GM12878 (cell line): Measurements from ENCODE around the gene CREBBP. TPM values are rescaled to one million over a fixed set of nuclear protein-coding genes. Genes with fewer than 3 reads are reported as not detected.

Experiments
- ATAC-seq: fragments of 200-7000 bp; cut with Tn5 transposase; 3 replicates; pipeline ENCODE4 v1.9.1; 2020; ENCODE audit warnings: mild to moderate bottlenecking, moderate library complexity
- BruUV-seq: library from RNA; stranded (reverse); fragments of 400-500 nt; replicated peaks from 2 replicates; lab custom pipeline; 2021; lab: Mats Ljungman, UMichigan
- CTCF ChIA-PET: fragments of 300-600 bp; sonication (Branson Sonifier 250); formaldehyde crosslinking; extraction: SDS; loops from one replicate; lab custom pipeline; 2021; ENCODE audit warnings: inconsistent platforms; lab: Yijun Ruan, JAX
- POLR2A ChIA-PET: fragments of 350-600 bp; formaldehyde crosslinking; extraction: SDS; loops from one replicate; lab custom pipeline; 2021; ENCODE audit warnings: inconsistent platforms; lab: Charles Lee
- RAD21 ChIA-PET: fragments of 300-600 bp; sonication (Branson Sonifier 250); formaldehyde crosslinking; loops from one replicate; lab custom pipeline; 2023; ENCODE audit warnings: antibody characterized with exemption; ENCODE audit not compliant: unreplicated experiment; lab: Charles Lee
- SMC1A ChIA-PET: fragments of 300-600 bp; sonication (Branson Sonifier 250); formaldehyde crosslinking; loops from one replicate; lab custom pipeline; 2023; ENCODE audit not compliant: unreplicated experiment, uncharacterized antibody; lab: Charles Lee
- DNase-seq: peaks from one replicate; pipeline ENCODE4 v3.0.0-alpha.2; 2011; ENCODE audit warnings: low read depth, low spot score
- FAIRE-seq: peaks from 3 replicates; lab custom pipeline; 2011; peaks lifted over from hg19 to GRCh38; lab: Jason Lieb, UNC
- H2AFZ ChIP-seq: 2 replicates; pipeline ENCODE4 v1.6.0; 2011; ENCODE audit warnings: low read depth, low read length, control low read depth; ENCODE audit not compliant: control insufficient read depth
- H3K27ac ChIP-seq: 2 replicates; pipeline ENCODE4 v1.5.1; 2011; ENCODE audit warnings: control low read depth; ENCODE audit not compliant: control insufficient read depth, insufficient read depth
- H3K27me3 ChIP-seq, 2 experiments: replicated peaks in 1 of 2; 2 replicates each; pipeline versions ENCODE4 v1.6.0 to v1.6.1; 2011; ENCODE audit warnings: low read length in 1 of 2; ENCODE audit not compliant: control insufficient read depth in 2 of 2, insufficient read depth in 2 of 2
- H3K36me3 ChIP-seq, 2 experiments: 2 replicates each; pipeline ENCODE4 v1.5.1; 2011; ENCODE audit warnings: low read length in 1 of 2; ENCODE audit not compliant: control insufficient read depth in 2 of 2, insufficient read depth in 2 of 2
- H3K4me1 ChIP-seq: 2 replicates; pipeline ENCODE4 v1.6.1; 2011; ENCODE audit warnings: mild to moderate bottlenecking, low read length, moderate library complexity, mixed read lengths; ENCODE audit not compliant: control insufficient read depth, insufficient read depth
- H3K4me2 ChIP-seq: 2 replicates; pipeline ENCODE4 v1.6.0; 2011; ENCODE audit warnings: control low read depth; ENCODE audit not compliant: control insufficient read depth, insufficient read depth
- H3K4me3 ChIP-seq: fragments of 200-600 bp; sonication (generic); 2 replicates; pipeline ENCODE4 v1.5.1; 2016
- H3K79me2 ChIP-seq: 2 replicates; pipeline ENCODE4 v1.6.0; 2011; ENCODE audit warnings: low read length; ENCODE audit not compliant: control insufficient read depth, insufficient read depth
- H3K9ac ChIP-seq: 2 replicates; pipeline ENCODE4 v1.8.0; 2011; ENCODE audit warnings: low read length, control low read depth, mixed read lengths; ENCODE audit not compliant: control insufficient read depth, insufficient read depth
- H3K9me3 ChIP-seq: replicated peaks from 3 replicates; pipeline ENCODE4 v1.5.1; 2011; ENCODE audit warnings: mild to moderate bottlenecking, low read length; ENCODE audit not compliant: control insufficient read depth, insufficient read depth
- H4K20me1 ChIP-seq: 2 replicates; pipeline ENCODE4 v1.6.0; 2011; ENCODE audit not compliant: control insufficient read depth, insufficient read depth
- ATF2 ChIP-seq: IDR thresholded peaks from 2 replicates; pipeline ENCODE4 v1.6.1; 2012; ENCODE audit warnings: low read length, inconsistent platforms
- BRCA1 ChIP-seq: IDR thresholded peaks from 2 replicates; pipeline ENCODE4 v1.6.1; 2011; ENCODE audit warnings: low read depth, low read length, improper control_type of control experiment
- CHD1 ChIP-seq: IDR thresholded peaks from 2 replicates; pipeline ENCODE4 v1.6.1; 2012; ENCODE audit warnings: low read depth, low read length, improper control_type of control experiment
- CREB1 ChIP-seq: IDR thresholded peaks from 2 replicates; pipeline ENCODE4 v1.6.1; 2012; ENCODE audit warnings: low read depth, mild to moderate bottlenecking, inconsistent platforms
- EGR1 ChIP-seq, 2 experiments: IDR thresholded peaks; 1 replicate in 1 of 2; 2 replicates in 1 of 2; pipeline ENCODE4 v1.6.1; 2011 to 2012; ENCODE audit warnings: low read depth in 2 of 2, low read length in 2 of 2, borderline replicate concordance in 1 of 2, mild to moderate bottlenecking in 1 of 2, moderate library complexity in 1 of 2
- IRF3 ChIP-seq: fragments of 450-650 bp; IDR thresholded peaks from 2 replicates; pipeline ENCODE4 v1.6.1; 2014; ENCODE audit warnings: mild to moderate bottlenecking
- KLF5 ChIP-seq: fragments of 450-650 bp; IDR thresholded peaks from 2 replicates; pipeline ENCODE4 v1.6.1; 2014; ENCODE audit warnings: mild to moderate bottlenecking; ENCODE audit not compliant: partially characterized antibody
- MXI1 ChIP-seq: fragments of 150-350 bp; IDR thresholded peaks from 2 replicates; pipeline ENCODE4 v1.6.1; 2011; ENCODE audit warnings: low read depth, mild to moderate bottlenecking, inconsistent platforms, low read length, improper control_type of control experiment
- MYB ChIP-seq: fragments of 150-350 bp; IDR thresholded peaks from 2 replicates; pipeline ENCODE4 v1.6.1; 2014; ENCODE audit warnings: mild to moderate bottlenecking, low read depth, low read length, borderline replicate concordance
- NR2C2 ChIP-seq: IDR thresholded peaks from 2 replicates; pipeline ENCODE4 v1.6.1; 2011; ENCODE audit warnings: borderline replicate concordance, low read depth; ENCODE audit not compliant: control insufficient read depth, insufficient read length
- RAD21 ChIP-seq: IDR thresholded peaks from 2 replicates; pipeline ENCODE4 v1.6.1; 2011; ENCODE audit warnings: mild to moderate bottlenecking, low read depth, low read length, moderate library complexity; ENCODE audit not compliant: insufficient read depth
- TAF1 ChIP-seq: IDR thresholded peaks from 2 replicates; pipeline ENCODE4 v1.6.1; 2011; ENCODE audit warnings: mild to moderate bottlenecking, low read depth, low read length, borderline replicate concordance
- TCF12 ChIP-seq: IDR thresholded peaks from 2 replicates; pipeline ENCODE4 v1.6.1; 2011; ENCODE audit warnings: low read depth, mild to moderate bottlenecking, low read length
- YY1 ChIP-seq: IDR thresholded peaks from 2 replicates; pipeline ENCODE4 v1.6.1; 2011; ENCODE audit warnings: low read depth, mild to moderate bottlenecking, low read length
- ZBTB40 ChIP-seq: fragments of 450-650 bp; IDR thresholded peaks from 2 replicates; pipeline ENCODE4 v1.6.1; 2016; ENCODE audit warnings: mild to moderate bottlenecking, moderate library complexity, borderline replicate concordance
- WGBS: methylation state at CpG from one replicate; pipeline ENCODE4 v1.1.6; 2016; ENCODE audit warnings: low lambda C conversion rate; ENCODE audit not compliant: insufficient replicate concordance, insufficient coverage; ENCODE audit errors: missing lambda C conversion rate; 5-methylcytosine and 5-hydroxymethylcytosine counted together
- in situ Hi-C: fragments of 300-500 bp; cut with MboI; formaldehyde crosslinking; loops from 9 replicates; pipeline ENCODE4 v1.14.3; 2018; ENCODE audit warnings: mixed read lengths
- intact Hi-C: fragments of 100-400 bp; cut with micrococcal nuclease; formaldehyde crosslinking; loops from one replicate; pipeline ENCODE4 v1.14.2; 2022; ENCODE audit not compliant: unreplicated experiment
- polyA plus RNA-seq, 11 experiments: library from polyadenylated mRNA; depleted of rRNA in 4 of 11; unstranded in 6 of 11; stranded (reverse) in 5 of 11; fragments of >200 nt; fragmentation: Nextera tagmentation in 4 of 11; fragmentation: Illumina TruSeq in 1 of 11; extraction: Ambion mirVana in 4 of 11; extraction: Trizol in 1 of 11; gene quantifications; 1 replicate in 1 of 11; 2 replicates in 10 of 11; pipeline versions ENCODE4 v1.2.1 to v1.2.3, GENCODE V29; 2011 to 2016; ENCODE audit warnings: inconsistent platforms in 2 of 11, missing spikeins in 2 of 11, low read depth in 1 of 11
- total RNA-seq, 4 experiments: library from RNA; depleted of rRNA in 3 of 4; stranded (reverse); fragments of >200 nt in 3 of 4; fragmentation: Illumina TruSeq in 1 of 4; extraction: Trizol in 1 of 4; gene quantifications; 2 replicates each; pipeline versions ENCODE4 v1.2.1 to v1.2.3, GENCODE V29; 2013 to 2021

CREBBP gene
- total and polyA plus RNA-seq, 10 of the 15 experiments (the other 5 are each of a cell fraction or from before 2014, with no cell fraction given), result 3.4 to 32.7 (median 7.9) TPM

- TF ChIP-seq EGR1 (IDR thresholded peaks at IDR 0.05; ENCODE audit: borderline replicate concordance in 1 of 2, low read depth in 2 of 2, low read length in 2 of 2) (no peak), TCF12 (no peak)
- TF ChIP-seq, all 136 proteins: peak for 0
These were observed 25.9 kb upstream of the CREBBP start (continued) for GRCh38 chr16:3906363-3906762.

GRCh38 chr16:3904875-3905274, 24.4 kb upstream of the CREBBP start:
- ChIA-PET RAD21 (no interaction called here), POLR2A (interaction anchor here (0.6 to 0.7 kb wide), 2 partner anchors 180 to 352 kb away, joined by 3 read pairs; no protein-coding TSS in a partner anchor), CTCF (no interaction called here), SMC1A (no interaction called here)
- Histone ChIP-seq H3K79me2 (no peaks in the 10 kb centered on the region), H3K4me1 (no peaks in the 10 kb centered on the region), H3K4me2 (no peak overlapping the region), H3K27ac (no peak overlapping the region), H3K9me3 (no peaks in the 10 kb centered on the region), H4K20me1 (no peaks in the 10 kb centered on the region), H3K36me3 (no peaks in the 10 kb centered on the region), H3K9ac (no peak overlapping the region), H3K27me3 (no peaks in the 10 kb centered on the region; a peak in 1 of 4 replicates), H3K4me3 (no peak overlapping the region), H2AFZ (no peak overlapping the region)
- in situ Hi-C loops (no loop called here), intact Hi-C loops (no loop called here)
- TF ChIP-seq ATF2 (no peak), IRF3 (no peak), YY1 (no peak), BRCA1 (no peak), MXI1 (no peak), EGR1 (IDR thresholded peaks at IDR 0.05; ENCODE audit: borderline replicate concordance in 1 of 2, low read depth in 2 of 2, low read length in 2 of 2) (no peak), TAF1 (no peak), MYB (no peak), ZBTB40 (no peak), CHD1 (no peak), CREB1 (no peak), KLF5 (no peak), NR2C2 (no peak), RAD21 (no peak)
- FAIRE-seq, result no peak
- no peak for ATAC-seq
- no TSS peak for BruUV-seq
- 64% methylated on average over 3 of the region's 3 CpGs for WGBS
- DNase-seq, result no peak
